ENCODE results near the gene DPH5. TPM values are rescaled to one million over a fixed set of nuclear protein-coding genes. Genes with fewer than 3 reads are reported as not detected.

Gene DPH5
- total RNA-seq, 2 donors from 2014 or later: 20.1 to 32.4 TPM

GRCh38 chr1:100941580-100942216 is 83.9 kb downstream of the DPH5 start:
- Histone ChIP-seq H3K27ac (no peak overlapping the region), H3K36me3 (no peaks in the 10 kb centered on the region), H3K27me3 (no peaks in the 10 kb centered on the region), H3K4me1 (no peaks in the 10 kb centered on the region), H3K4me3 (no peak overlapping the region), H3K9ac (ENCODE audit: low read depth in 2 of 2, low read length in 2 of 2) (no peak overlapping the region), H3K9me3 (no peaks in the 10 kb centered on the region)
- TF ChIP-seq, protein P1, sequence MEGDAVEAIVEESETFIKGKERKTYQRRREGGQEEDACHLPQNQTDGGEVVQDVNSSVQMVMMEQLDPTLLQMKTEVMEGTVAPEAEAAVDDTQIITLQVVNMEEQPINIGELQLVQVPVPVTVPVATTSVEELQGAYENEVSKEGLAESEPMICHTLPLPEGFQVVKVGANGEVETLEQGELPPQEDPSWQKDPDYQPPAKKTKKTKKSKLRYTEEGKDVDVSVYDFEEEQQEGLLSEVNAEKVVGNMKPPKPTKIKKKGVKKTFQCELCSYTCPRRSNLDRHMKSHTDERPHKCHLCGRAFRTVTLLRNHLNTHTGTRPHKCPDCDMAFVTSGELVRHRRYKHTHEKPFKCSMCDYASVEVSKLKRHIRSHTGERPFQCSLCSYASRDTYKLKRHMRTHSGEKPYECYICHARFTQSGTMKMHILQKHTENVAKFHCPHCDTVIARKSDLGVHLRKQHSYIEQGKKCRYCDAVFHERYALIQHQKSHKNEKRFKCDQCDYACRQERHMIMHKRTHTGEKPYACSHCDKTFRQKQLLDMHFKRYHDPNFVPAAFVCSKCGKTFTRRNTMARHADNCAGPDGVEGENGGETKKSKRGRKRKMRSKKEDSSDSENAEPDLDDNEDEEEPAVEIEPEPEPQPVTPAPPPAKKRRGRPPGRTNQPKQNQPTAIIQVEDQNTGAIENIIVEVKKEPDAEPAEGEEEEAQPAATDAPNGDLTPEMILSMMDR (IDR thresholded peaks at IDR 0.05): no peak
- intact Hi-C loops (cut with DNase I): no loop called here
- no peak for DNase-seq

DNA sequence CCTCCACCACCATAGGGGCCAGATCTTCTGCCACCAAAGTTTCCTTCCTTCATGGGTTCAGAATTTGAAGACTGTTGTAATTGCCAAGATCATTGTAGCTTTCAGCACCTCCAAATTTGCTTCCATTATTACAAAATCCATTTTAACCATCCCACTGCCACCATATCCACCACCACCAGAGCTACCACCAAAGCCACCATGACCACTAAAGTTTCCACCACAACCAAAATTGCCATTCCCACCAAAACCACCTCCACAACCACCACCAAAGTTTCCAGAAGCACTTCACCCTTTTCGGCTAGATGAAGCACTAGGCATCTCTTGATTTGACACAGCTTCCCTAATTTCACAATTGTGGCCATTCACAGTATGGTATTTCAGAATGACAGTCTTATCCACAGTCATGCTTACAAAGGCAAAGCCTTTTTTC is 84.5 kb downstream of the DPH5 start:
- Histone ChIP-seq H3K36me3 (no peaks in the 10 kb centered on the region), H3K9ac (ENCODE audit: low read depth in 2 of 2, low read length in 2 of 2) (no peak overlapping the region), H3K27me3 (no peaks in the 10 kb centered on the region), H3K9me3 (no peaks in the 10 kb centered on the region), H3K27ac (no peak overlapping the region), H3K4me1 (no peaks in the 10 kb centered on the region), H3K4me3 (no peak overlapping the region)
- TF ChIP-seq, protein P1 (IDR thresholded peaks at IDR 0.05): no peak
- no peak for DNase-seq
- intact Hi-C loops (cut with DNase I): no loop called here

Other genes starting within 250 kb of the DPH5 start
- gene EXTL2, start 130.9 kb downstream of the DPH5 start, total RNA-seq: 1 to 10 TPM; 4.8 to 7.2 TPM
- gene SLC30A7, start 129.7 kb downstream of the DPH5 start, total RNA-seq: 10 to 100 TPM; 32.8 to 39.2 TPM
- 10 to 100 TPM in 1 of 2 donors, 1 to 10 TPM in 1; 4.4 to 10.7 TPM for gene S1PR1, start 211.2 kb upstream of the DPH5 start, total RNA-seq

Measured in colonic mucosa (tissue), 4 donors.